WERI-Rb-1 (cell line): ENCODE measurements around the gene ZBTB45.
"Not testable (repeated sequence)": the region's sequence is repeated elsewhere in the genome, so short reads cannot be mapped to it uniquely, and the experiment has no call there.

Experiments used
- DNase-seq: peaks from one replicate; pipeline ENCODE4 v3.0.0-alpha.2; 2020
- H3K27ac ChIP-seq: fragments of 250-450 bp; sonication (Bioruptor Pico); 2 replicates; pipeline ENCODE4 v1.5.1; 2020; ENCODE audit warnings: mild to moderate bottlenecking, moderate library complexity
- H3K27me3 ChIP-seq: fragments of 250-450 bp; sonication (Bioruptor Pico); 2 replicates; pipeline ENCODE4 v1.5.1; 2021; ENCODE audit warnings: mild to moderate bottlenecking, low read depth, moderate library complexity; ENCODE audit not compliant: insufficient read depth, severe bottlenecking
- H3K36me3 ChIP-seq: fragments of 250-450 bp; sonication (Bioruptor Pico); 2 replicates; pipeline ENCODE4 v1.5.1; 2020; ENCODE audit warnings: mild to moderate bottlenecking, moderate library complexity
- H3K4me3 ChIP-seq: 2 replicates; pipeline ENCODE4 v1.5.1; 2011; ENCODE audit warnings: low read depth, mild to moderate bottlenecking, control low read depth, low read length
- H3K9me3 ChIP-seq: fragments of 250-450 bp; sonication (Bioruptor Pico); 2 replicates; pipeline ENCODE4 v1.5.1; 2021; ENCODE audit warnings: mild to moderate bottlenecking, moderate library complexity; ENCODE audit not compliant: severe bottlenecking
- CTCF ChIP-seq: IDR thresholded peaks from 2 replicates; pipeline ENCODE4 v1.5.1; 2011; ENCODE audit warnings: low read depth, mild to moderate bottlenecking, control low read depth, inconsistent platforms, low read length

Gene ZBTB45

GRCh38 chr19:58513213-58513693 lies 6.4 kb downstream of the ZBTB45 start:
- Histone ChIP-seq H3K27me3 (no peaks in the 10 kb centered on the region), H3K4me3 (no peak overlapping the region), H3K27ac (peak overlapping the region; percentile 88), H3K36me3 (peaks cover 13% of the 10 kb centered on the region), H3K9me3 (no peaks in the 10 kb centered on the region)
- no peak for TF ChIP-seq CTCF
- no peak for DNase-seq

- H3K4me3 ChIP-seq = no peak within 1 kb of the TSS
- no peaks in the 10 kb centered on the region for H3K9me3 ChIP-seq
- H3K27me3 ChIP-seq = no peaks in the 10 kb centered on the region
- H3K36me3 ChIP-seq = peaks cover 10% of the 10 kb centered on the region
- no peak within 1 kb of the TSS for H3K27ac ChIP-seq
- no peak for DNase-seq
- no peak for TF ChIP-seq CTCF
Measured at GRCh38 chr19:58511353-58512208, 8.0 kb downstream of the ZBTB45 start, which contains the start of gene SLC27A5. Gene SLC27A5, minus strand, starts transcription at chr19:58511992. Its CDS starts 37 bp downstream, at chr19:58511955.

GRCh38 chr19:58510084-58510862 lies 9.3 kb downstream of the ZBTB45 start:
- TF ChIP-seq CTCF = no peak
- Histone ChIP-seq H3K27ac (no peak overlapping the region), H3K4me3 (no peak overlapping the region), H3K36me3 (peaks cover under 1% of the 10 kb centered on the region; the same call in 1 of the 2 replicates), H3K27me3 (no peaks in the 10 kb centered on the region), H3K9me3 (no peaks in the 10 kb centered on the region)
- DNase-seq = no peak

- Histone ChIP-seq H3K36me3 (no peaks in the 10 kb centered on the region), H3K4me3 (no peak overlapping the region), H3K9me3 (no peaks in the 10 kb centered on the region), H3K27me3 (no peaks in the 10 kb centered on the region), H3K27ac (no peak overlapping the region)
- TF ChIP-seq CTCF = no peak
- no peak for DNase-seq
Measured at GRCh38 chr19:58509731-58510083, 9.9 kb downstream of the ZBTB45 start.

- not testable (repeated sequence) for H3K27ac ChIP-seq, H3K4me3 ChIP-seq, H3K9me3 ChIP-seq, H3K27me3 ChIP-seq, DNase-seq, H3K36me3 ChIP-seq
Measured at GRCh38 chr19:58507602-58508223, 11.9 kb downstream of the ZBTB45 start.

GRCh38 chr19:58500242-58500641 lies 19.4 kb downstream of the ZBTB45 start:
- no peak for DNase-seq
- H3K4me3 ChIP-seq = no peak overlapping the region
- no peaks in the 10 kb centered on the region for H3K9me3 ChIP-seq
- no peaks in the 10 kb centered on the region for H3K27me3 ChIP-seq
- H3K36me3 ChIP-seq = no peaks in the 10 kb centered on the region
- TF ChIP-seq CTCF = no peak
- H3K27ac ChIP-seq = no peak overlapping the region
